OCI-LY3 (cell line): ENCODE results near the gene RTL5.

ENCODE experiments used
- EZH2phosphoT487 ChIP-seq: fragments of 200-600 bp; shearing (Covaris generic); IDR thresholded peaks from 2 replicates; pipeline ENCODE4 v1.6.1; 2018; ENCODE audit warnings: antibody characterized with exemption, mixed run types, low read depth
- TF ChIP-seq, protein P1 (sequence below): fragments of 200-600, 300-600 bp; sonication (generic); IDR thresholded peaks from 2 replicates; pipeline ENCODE4 v1.5.1; 2014; ENCODE audit warnings: antibody characterized with exemption, low read length, low read depth

GRCh38 chrX:72123471-72124185 is 8.1 kb downstream of the RTL5 start:
- TF ChIP-seq, protein P1, sequence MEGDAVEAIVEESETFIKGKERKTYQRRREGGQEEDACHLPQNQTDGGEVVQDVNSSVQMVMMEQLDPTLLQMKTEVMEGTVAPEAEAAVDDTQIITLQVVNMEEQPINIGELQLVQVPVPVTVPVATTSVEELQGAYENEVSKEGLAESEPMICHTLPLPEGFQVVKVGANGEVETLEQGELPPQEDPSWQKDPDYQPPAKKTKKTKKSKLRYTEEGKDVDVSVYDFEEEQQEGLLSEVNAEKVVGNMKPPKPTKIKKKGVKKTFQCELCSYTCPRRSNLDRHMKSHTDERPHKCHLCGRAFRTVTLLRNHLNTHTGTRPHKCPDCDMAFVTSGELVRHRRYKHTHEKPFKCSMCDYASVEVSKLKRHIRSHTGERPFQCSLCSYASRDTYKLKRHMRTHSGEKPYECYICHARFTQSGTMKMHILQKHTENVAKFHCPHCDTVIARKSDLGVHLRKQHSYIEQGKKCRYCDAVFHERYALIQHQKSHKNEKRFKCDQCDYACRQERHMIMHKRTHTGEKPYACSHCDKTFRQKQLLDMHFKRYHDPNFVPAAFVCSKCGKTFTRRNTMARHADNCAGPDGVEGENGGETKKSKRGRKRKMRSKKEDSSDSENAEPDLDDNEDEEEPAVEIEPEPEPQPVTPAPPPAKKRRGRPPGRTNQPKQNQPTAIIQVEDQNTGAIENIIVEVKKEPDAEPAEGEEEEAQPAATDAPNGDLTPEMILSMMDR, result no peak
- no peak for TF ChIP-seq EZH2phosphoT487
